ENCODE measurements around the gene EXOSC2. TPM values are rescaled to one million over a fixed set of nuclear protein-coding genes. Genes with fewer than 3 reads are reported as not detected.

Gene EXOSC2
- total and polyA plus RNA-seq, 2 of the 4 experiments (the other 2 are of a cell fraction): 27.0 to 48.6 TPM

- no TSS peak for BruUV-seq (replicated peaks)
- peaks cover 39% of the 10 kb centered on the region for H3K36me3 ChIP-seq (ENCODE audit: control insufficient read depth, insufficient read depth, low read length)
- dilution Hi-C loops (cut with HindIII; ENCODE audit: low sequenced_read_pairs, unreplicated experiment): no loop called here
Observed at GRCh38 chr9:130701059-130702022, 7.8 kb downstream of the EXOSC2 start.

More at GRCh38 chr9:130701059-130702022, 7.8 kb downstream of the EXOSC2 start:
- no peak overlapping the region for H3K14ac ChIP-seq (replicated peaks; ENCODE audit: low read depth, low read length)
- WGBS, 2 experiments (ENCODE audit: extremely low coverage in 2 of 2, insufficient read length in 1 of 2): no CpG with 5 or more reads among the region's 13 CpGs
- no peaks in the 10 kb centered on the region for H3K27me3 ChIP-seq (ENCODE audit: control insufficient read depth, insufficient read depth, low read length)
- no peak overlapping the region for H3K56ac ChIP-seq (ENCODE audit: extremely low read depth, insufficient read depth, low read length)
- H3K18ac ChIP-seq (ENCODE audit: low read depth, low read length): no peak overlapping the region
- H3K4me1 ChIP-seq (ENCODE audit: control insufficient read depth, insufficient read depth, low read length): peaks cover 17% of the 10 kb centered on the region
- ATAC-seq (ENCODE audit: low read depth) (peak; percentile 94), DNase-seq (peak; percentile 88)
- H3K27ac ChIP-seq (ENCODE audit: insufficient read depth, low read length): no peak overlapping the region; the same call in 1 of the 2 replicates
- H4K91ac ChIP-seq (ENCODE audit: insufficient read depth, low read depth, low read length): 0 out of 2 replicates have a peak overlapping the region, but pooled peaks have one; percentile 7
- intact Hi-C loops (cut with micrococcal nuclease): loop anchor here (5.0 kb wide), 1 partner anchor 236 kb away; the partner anchor contains the start of gene FIBCD1
- no peak overlapping the region for H3K4me2 ChIP-seq (ENCODE audit: low read depth, low read length)
- in situ Hi-C loops (cut with MboI; ENCODE audit: low sequenced_read_pairs): loop anchor here (10.0 kb wide), 1 partner anchor 343 kb away; no protein-coding TSS in a partner anchor
- H3K9ac ChIP-seq (ENCODE audit: low read depth, low read length): no peak overlapping the region
- ChIA-PET POLR2A (ENCODE audit: unreplicated experiment) (no interaction called here), CTCF (interaction anchor here (0.5 to 2.0 kb wide), 28 partner anchors 8 to 373 kb away, joined by 3 to 12 read pairs (median 4); no protein-coding TSS in a partner anchor)
- peak overlapping the region in 1 of 2 experiments; percentile 33; a peak in 1 of 4 replicates for H4K8ac ChIP-seq (ENCODE audit: low read depth in 2 of 2, low read length in 2 of 2)
- H3K79me1 ChIP-seq (ENCODE audit: low read depth in 1 of 2, low read length in 2 of 2): peaks cover 28 to 67% of the 10 kb centered on the region in 2 experiments
- H3K4me3 ChIP-seq (ENCODE audit: insufficient read depth, low read depth, low read length): no peak overlapping the region
- H2BK5ac ChIP-seq (ENCODE audit: low read depth, low read length, poor library complexity, severe bottlenecking): no peak overlapping the region
- H2BK120ac ChIP-seq (ENCODE audit: low read depth, low read length): no peak overlapping the region
- H4K20me1 ChIP-seq (ENCODE audit: insufficient read depth, low read length): peaks cover 41% of the 10 kb centered on the region
- H3K23ac ChIP-seq (ENCODE audit: low read depth, low read length): no peak overlapping the region
- TF ChIP-seq RAD21 (IDR thresholded peaks at IDR 0.05; ENCODE audit: low read length) (peak; percentile 90), MXI1 (IDR thresholded peaks at IDR 0.05; ENCODE audit: borderline replicate concordance, low read depth, low read length) (no peak), FOS (IDR thresholded peaks at IDR 0.05; ENCODE audit: low read depth, low read length) (no peak), MAFK (IDR thresholded peaks at IDR 0.05; ENCODE audit: low read depth, low read length) (no peak), SMC3 (IDR thresholded peaks at IDR 0.05; ENCODE audit: low read depth, low read length) (peak; percentile 84), MAZ (IDR thresholded peaks at IDR 0.05; ENCODE audit: borderline replicate concordance, low read depth, low read length) (0 out of 2 replicates have a peak, but pooled peaks have one; percentile 29), BHLHE40 (IDR thresholded peaks at IDR 0.05; ENCODE audit: low read depth, low read length) (no peak), POLR2A (IDR thresholded peaks at IDR 0.05; ENCODE audit: low read depth, low read length) (no peak), RCOR1 (IDR thresholded peaks at IDR 0.05; ENCODE audit: insufficient replicate concordance, low read length) (no peak)
- TF ChIP-seq, protein P1, sequence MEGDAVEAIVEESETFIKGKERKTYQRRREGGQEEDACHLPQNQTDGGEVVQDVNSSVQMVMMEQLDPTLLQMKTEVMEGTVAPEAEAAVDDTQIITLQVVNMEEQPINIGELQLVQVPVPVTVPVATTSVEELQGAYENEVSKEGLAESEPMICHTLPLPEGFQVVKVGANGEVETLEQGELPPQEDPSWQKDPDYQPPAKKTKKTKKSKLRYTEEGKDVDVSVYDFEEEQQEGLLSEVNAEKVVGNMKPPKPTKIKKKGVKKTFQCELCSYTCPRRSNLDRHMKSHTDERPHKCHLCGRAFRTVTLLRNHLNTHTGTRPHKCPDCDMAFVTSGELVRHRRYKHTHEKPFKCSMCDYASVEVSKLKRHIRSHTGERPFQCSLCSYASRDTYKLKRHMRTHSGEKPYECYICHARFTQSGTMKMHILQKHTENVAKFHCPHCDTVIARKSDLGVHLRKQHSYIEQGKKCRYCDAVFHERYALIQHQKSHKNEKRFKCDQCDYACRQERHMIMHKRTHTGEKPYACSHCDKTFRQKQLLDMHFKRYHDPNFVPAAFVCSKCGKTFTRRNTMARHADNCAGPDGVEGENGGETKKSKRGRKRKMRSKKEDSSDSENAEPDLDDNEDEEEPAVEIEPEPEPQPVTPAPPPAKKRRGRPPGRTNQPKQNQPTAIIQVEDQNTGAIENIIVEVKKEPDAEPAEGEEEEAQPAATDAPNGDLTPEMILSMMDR (conservative IDR thresholded peaks at IDR 0.05; ENCODE audit: low read depth, low read length): peak; percentile 96
- H4K5ac ChIP-seq (ENCODE audit: low read depth, low read length): no peak overlapping the region
- no peak overlapping the region for H2BK20ac ChIP-seq (ENCODE audit: low read depth, low read length)
- H3K9me3 ChIP-seq (ENCODE audit: control insufficient read depth, insufficient read depth, low read length): no peaks in the 10 kb centered on the region
- H2AFZ ChIP-seq (replicated peaks; ENCODE audit: low read length, poor library complexity): peak overlapping the region; percentile 5
- peak overlapping the region; percentile 27 for H3K4ac ChIP-seq (ENCODE audit: low read depth, low read length)
- no peak overlapping the region for H2BK15ac ChIP-seq (ENCODE audit: low read depth, low read length)
- peaks cover 26% of the 10 kb centered on the region for H3K9me1 ChIP-seq (ENCODE audit: insufficient read depth, low read length)
- peak overlapping the region; percentile 53; the same call in 1 of the 2 replicates for H2AK5ac ChIP-seq (ENCODE audit: low read depth, low read length)
- no peak overlapping the region for H2AK9ac ChIP-seq (replicated peaks; ENCODE audit: low read depth, low read length, poor library complexity)
